SW480 (cell line): Measurements from ENCODE around the gene XKR3.
"Not testable (repeated sequence)": the region's sequence is repeated elsewhere in the genome, so short reads cannot be mapped to it uniquely, and the experiment has no call there.

Experiments
- DNase-seq: peaks from one replicate; pipeline ENCODE4 v3.0.0-alpha.2; 2016; ENCODE audit warnings: low spot score

The XKR3 gene

GRCh38 chr22:16747266-16748159, 77.7 kb downstream of the XKR3 start:
- DNase-seq = not testable (repeated sequence)

GRCh38 chr22:16734271-16734670, 90.9 kb downstream of the XKR3 start:
- peak; percentile 0 for DNase-seq
